Measurements from ENCODE around the gene PNPLA3.

PNPLA3 gene

GRCh38 chr22:43925433-43926348 lies 2.1 kb downstream of the PNPLA3 start:
- DNase-seq (ENCODE audit: low read depth), result no peak

DNA sequence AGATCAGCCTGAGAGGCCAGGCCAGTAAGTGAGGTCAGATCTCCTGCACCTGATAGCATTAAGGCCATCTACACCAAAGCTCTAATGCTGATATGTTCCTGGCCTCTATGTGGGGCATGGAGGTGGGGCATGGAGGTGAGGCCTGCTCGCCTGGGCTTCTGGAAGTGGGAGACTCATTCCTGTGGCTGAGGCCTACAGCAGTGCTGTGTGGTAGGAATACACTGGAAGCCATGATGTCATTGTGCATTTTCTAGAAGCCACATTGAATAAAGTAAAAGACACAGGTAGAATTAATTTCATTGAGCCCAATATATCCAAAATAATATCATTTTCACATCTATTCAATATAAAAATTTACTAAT lies 2.7 kb downstream of the PNPLA3 start:
- no peak for DNase-seq (ENCODE audit: low read depth)

- no peak for DNase-seq (ENCODE audit: low read depth)
These were observed 4.9 kb downstream of the PNPLA3 start for GRCh38 chr22:43928468-43928867.

- DNase-seq (ENCODE audit: low read depth), result no peak
These were observed 5.3 kb downstream of the PNPLA3 start for GRCh38 chr22:43928908-43929307.

DNA sequence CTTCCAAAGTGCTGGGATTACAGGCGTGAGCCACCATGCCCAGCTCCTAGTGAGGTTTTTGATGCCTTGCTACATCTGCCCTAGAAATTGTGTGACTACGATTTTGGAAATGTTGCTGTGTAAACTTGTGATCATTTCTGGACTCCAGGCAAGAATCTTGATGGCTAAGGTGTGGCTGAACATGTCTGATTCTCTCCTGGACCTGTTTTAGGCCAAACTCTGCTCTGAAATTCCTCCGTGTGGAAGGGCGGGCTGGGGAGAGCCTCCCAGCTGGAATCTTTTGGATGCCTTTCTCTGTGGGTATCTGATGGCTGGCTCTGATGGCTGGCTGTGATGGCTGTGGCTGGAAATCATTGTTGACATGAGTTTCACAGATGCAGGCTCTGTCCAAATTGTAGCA lies 8.2 kb downstream of the PNPLA3 start:
- no peak for DNase-seq (ENCODE audit: low read depth)

DNA sequence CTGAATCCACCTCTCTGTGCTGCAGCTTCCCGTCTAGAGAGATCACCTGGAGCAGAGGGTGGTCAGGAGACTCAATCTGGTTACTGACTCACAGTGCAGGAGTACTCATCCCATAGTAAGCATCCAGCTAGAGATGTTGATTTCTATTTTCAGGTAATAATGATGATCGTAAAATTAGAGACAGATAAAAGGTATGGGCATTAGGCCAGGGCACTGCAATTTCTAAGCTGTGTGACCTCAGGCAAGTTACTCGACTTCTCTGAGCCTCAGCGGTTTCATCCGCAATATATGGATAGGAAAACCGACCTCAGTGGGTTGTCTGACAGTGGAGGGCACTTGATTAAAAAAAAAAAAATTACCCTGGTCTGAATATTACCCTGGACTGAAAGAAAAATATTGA lies 17.8 kb downstream of the PNPLA3 start:
- DNase-seq (ENCODE audit: low read depth), result no peak

GRCh38 chr22:43944670-43945430 lies 21.2 kb downstream of the PNPLA3 start:
- no peak for DNase-seq (ENCODE audit: low read depth)

DNA sequence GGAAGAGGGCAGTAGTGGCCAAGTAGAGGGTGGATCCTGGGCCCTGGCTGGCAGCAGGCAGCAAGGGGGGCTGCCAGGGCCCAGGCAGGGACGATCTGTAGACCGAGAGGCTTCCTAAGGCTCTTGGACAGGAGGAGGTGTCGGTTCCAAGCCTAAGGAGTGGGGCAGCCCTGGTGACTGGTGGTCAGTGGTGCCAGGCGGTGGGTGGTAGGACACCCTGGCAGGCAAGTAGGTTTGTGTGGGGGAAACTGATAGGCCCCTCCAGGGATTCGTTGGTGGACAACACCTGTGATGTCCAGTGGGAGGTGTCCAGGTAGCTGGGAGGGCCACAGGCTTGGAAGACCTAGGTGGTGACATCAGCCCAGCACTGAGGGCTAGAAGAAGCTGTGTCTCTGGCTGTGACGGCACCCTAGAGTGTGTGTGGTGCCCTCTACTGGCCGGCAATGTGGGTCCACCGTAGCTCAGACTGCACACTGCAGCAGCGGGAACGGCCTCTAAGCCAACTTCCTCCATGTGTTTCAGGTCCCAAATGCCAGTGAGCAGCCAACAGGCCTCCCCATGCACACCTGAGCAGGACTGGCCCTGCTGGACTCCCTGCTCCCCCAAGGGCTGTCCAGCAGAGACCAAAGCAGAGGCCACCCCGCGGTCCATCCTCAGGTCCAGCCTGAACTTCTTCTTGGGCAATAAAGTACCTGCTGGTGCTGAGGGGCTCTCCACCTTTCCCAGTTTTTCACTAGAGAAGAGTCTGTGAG lies 22.2 kb downstream of the PNPLA3 start:
- DNase-seq (ENCODE audit: low read depth), result peak; percentile 47

DNA sequence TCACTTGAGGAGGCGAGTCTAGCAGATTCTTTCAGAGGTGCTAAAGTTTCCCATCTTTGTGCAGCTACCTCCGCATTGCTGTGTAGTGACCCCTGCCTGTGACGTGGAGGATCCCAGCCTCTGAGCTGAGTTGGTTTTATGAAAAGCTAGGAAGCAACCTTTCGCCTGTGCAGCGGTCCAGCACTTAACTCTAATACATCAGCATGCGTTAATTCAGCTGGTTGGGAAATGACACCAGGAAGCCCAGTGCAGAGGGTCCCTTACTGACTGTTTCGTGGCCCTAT lies 22.7 kb downstream of the PNPLA3 start:
- DNase-seq (ENCODE audit: low read depth), result no peak

DNA sequence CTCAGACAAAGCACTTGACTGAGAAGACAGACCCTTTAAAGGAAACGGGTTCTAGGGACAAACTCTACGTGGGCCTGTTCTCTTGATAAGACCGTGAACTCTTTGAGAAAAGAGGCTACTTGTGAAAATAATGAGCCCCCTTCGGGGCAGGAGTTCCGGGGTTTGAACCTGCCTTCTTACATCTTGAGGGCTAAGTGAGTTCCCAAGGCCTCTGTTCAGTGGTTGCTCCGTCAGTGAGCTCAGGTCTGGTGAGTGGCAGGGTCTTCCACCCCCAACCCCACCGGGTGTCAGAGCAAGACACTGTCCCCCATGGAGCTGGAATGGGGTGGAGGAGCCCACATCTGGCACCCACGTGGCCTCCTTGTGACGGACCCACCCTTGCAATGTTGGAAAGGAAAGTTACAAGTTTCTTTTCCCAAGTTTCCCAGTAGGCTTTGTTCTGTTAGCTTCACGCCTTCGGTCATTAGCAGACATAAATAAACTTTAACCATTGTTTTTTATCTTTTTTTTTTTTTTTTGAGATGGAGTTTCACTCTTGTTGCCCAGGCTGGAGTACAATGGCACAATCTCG lies 25.3 kb downstream of the PNPLA3 start:
- no peak for DNase-seq (ENCODE audit: low read depth)

- DNase-seq (ENCODE audit: low read depth), result no peak
These were observed 27.8 kb downstream of the PNPLA3 start for GRCh38 chr22:43951391-43951790.

DNA sequence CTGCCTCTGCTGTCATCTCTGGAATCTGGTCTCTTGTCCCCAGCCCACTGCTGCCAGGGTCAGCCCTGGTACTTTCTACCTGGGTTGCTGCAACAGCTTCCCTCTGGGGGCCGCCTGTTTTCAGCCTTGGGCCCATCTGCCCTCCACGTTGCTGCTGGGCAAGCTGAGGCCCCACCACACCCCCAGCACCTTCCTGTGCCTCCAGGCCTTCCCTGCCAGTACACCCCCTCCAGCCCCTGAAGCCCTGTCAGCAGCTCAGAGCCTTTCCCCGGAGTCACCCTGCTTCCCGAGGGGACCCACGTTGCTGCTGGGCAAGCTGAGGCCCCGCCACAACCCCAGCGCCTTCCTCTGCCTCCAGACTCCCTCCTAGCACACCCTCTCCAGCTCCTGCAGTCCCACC lies 28.4 kb downstream of the PNPLA3 start:
- DNase-seq (ENCODE audit: low read depth), result no peak

- no peak for DNase-seq (ENCODE audit: low read depth)
These were observed 30.6 kb downstream of the PNPLA3 start for GRCh38 chr22:43953988-43954785.

- DNase-seq (ENCODE audit: low read depth), result peak; percentile 88
These were observed 31.7 kb downstream of the PNPLA3 start, which contains the start of gene SAMM50 for GRCh38 chr22:43955040-43955882. Gene SAMM50, plus strand, starts transcription at chr22:43955442. Its CDS starts 136 bp downstream, at chr22:43955578.

DNA sequence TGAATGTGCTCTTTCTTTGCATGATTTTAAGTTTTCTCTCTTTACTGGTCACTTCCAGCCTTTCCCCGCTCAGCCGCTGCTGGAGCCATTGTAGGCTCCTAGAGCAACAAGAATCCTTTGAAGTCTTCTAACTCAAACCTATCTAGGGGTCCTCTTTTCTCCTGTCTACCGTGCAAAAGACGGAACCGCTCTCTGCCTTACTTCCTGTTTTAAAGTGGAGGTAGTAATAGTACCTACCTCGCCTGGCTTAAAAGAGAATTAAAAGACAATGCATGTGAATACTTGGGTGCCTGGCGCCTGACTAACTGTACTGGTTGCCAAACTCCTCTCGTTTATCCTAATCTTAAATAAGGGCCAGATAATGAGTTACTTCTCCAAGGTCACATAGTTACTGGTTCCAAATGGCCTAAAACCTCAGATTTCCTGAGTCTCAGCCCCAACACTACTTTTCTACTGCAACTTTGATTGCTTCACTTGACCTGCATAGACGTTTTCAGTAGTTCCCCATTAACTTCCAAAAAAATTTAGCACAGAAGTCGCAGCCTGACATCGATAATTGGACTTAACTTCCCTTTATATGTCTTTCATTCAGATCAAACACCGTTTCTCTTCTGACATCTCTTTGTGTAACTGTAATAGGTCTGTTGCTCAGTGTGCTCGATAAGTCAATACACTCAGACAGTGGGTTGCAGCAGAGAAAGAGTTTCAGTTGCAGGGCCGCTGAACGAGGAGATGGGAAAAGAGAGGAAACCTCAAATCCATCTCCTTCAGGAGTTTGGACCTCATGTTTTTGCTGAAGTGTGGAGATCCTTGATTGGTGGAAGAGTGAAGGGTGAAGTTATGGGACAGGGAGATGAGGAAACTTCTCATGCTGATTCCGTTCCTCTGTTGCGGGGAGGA lies 32.5 kb downstream of the PNPLA3 start:
- DNase-seq (ENCODE audit: low read depth), result no peak

DNA sequence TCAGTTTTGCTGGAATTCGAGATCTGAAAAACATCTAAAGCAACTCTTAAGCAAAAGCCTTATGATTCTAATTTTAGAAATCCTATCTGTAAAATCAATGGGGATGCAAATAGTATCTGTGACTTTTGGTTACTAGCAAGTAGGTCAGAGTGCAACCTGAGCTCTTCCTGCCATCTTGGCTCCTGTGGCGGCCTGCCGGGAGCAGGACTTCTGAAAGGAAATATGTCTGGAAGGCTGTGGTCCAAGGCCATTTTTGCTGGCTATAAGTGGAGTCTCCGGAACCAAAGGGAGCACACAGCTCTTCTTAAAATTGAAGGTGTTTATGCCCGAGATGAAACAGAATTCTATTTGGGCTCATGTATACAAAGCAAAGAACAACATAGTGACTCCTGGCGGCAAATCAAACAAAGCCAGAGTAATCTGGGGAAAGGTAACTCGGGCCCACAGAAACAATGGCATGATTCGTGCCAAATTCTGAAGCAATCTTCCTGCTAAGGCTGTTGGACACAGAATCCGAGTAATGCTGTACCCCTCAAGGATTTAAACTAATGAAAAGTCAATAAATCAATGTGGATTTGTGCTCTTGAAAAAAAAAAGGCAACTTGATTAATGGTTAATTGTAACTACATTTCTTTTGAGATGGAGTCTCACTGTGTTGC lies 33.3 kb downstream of the PNPLA3 start:
- no peak for DNase-seq (ENCODE audit: low read depth)

GRCh38 chr22:43957871-43958270 lies 34.3 kb downstream of the PNPLA3 start:
- DNase-seq (ENCODE audit: low read depth), result no peak

DNA sequence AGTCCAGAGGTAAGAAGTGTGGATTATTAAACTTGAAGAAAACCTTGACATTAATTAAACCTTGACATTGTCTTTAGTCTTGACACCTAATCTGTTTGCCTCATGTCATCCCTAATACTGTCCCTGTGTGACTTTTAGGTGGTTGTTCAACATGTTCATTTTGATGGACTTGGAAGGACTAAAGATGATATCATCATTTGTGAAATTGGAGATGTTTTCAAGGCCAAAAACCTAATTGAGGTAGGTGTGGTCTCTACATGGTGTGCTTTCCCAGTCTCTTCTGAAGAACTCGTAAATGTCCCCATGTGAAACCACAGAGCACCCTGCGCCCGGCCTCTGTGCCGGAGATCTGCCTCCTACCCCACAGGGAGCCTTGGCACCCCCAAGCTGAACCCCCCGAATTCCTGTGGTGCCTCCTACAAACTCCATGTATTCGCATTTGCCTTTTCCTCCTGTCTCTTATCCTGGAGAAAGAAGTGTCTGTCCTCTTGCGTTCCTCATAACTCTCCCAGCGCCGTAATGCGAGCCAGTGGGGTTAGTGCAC lies 40.8 kb downstream of the PNPLA3 start:
- DNase-seq (ENCODE audit: low read depth), result no peak

DNA sequence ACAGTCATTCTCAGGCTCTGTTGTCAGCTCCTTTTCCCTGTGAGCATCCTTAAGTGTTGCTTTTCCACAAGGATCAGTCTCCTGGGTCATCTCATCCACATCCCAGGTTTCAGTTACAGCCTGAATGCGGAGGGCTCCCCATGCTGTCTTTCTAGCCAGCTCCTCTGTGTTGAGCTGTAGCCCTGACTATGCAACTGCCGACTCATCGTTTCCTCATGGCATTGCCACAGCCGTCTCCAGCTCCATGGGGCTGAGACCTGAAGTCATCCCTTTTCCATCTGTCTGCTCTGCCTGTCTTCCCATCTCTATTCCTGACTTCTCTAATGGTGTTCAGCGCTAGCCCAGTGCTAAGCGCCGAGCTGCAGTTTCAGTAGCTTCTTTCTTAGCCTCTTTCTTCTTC lies 43.5 kb downstream of the PNPLA3 start:
- no peak for DNase-seq (ENCODE audit: low read depth)

Measured in stimulated activated CD4-positive, alpha-beta T cell treated with anti-CD3 and anti-CD28 coated beads, Interleukin-2, amount 100 ng/mL, for 4 hours (primary cell).